ENCODE measurements around the gene DAP3. TPM values are rescaled to one million over a fixed set of nuclear protein-coding genes. Genes with fewer than 3 reads are reported as not detected.
A peak's percentile ranks its signal among the peaks of the same experiment; 100 is the strongest.

DAP3 gene
- total RNA-seq, 1 experiment from 2014 or later: 116 TPM

DNA sequence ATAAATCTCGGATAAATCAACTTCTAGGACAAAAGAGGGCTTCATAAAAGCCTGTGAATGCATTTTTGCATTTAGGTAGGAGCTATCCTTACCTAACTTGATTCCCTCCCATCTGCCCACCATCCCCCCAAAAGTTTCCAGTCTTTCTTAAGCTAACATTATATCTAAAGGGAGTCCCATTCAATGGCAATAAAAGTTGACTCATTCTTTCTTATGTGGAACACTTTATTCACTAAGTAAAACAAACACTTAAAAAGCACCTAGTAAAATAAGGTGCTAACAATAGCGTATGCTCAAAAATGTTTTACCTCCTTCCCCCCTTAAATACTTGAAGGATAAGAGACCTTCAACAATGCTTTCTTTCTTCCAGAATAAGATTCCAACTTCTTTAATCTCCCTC lies 84.3 kb downstream of the DAP3 start:
- DNase-seq (ENCODE audit: low read depth): peak; percentile 10

DNA sequence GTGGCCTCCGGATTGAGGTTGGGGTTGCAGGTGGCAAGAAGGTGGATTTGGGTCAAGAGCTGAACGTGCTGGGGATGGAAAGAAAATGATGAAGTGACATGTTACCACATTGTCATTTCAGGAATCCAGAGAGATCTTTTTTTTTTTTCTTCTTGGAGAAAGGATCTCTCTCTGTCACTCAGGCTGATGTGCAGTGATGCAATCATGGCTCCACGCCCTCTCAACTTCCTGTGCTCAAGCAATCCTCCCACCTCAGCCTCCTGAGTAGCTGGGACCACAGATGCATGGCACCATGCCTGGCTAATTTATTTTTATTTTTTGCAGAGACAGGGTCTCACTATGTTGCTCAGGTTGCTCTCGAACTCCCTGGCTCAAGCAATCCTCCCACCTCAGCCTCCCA lies 87.5 kb downstream of the DAP3 start:
- peak; percentile 16 for DNase-seq (ENCODE audit: low read depth)

GRCh38 chr1:155777582-155777981 lies 88.7 kb downstream of the DAP3 start:
- no peak for DNase-seq (ENCODE audit: low read depth)

Other genes starting within 250 kb of the DAP3 start
- 12.4 and 23.4 TPM in 2 replicates for gene ASH1L, start 126.3 kb upstream of the DAP3 start, total RNA-seq (2014; rRNA removed; shearing (Covaris generic))
- 10.9 and 21.0 TPM in 2 replicates for gene MSTO1, start 78.9 kb upstream of the DAP3 start, total RNA-seq (2014; rRNA removed; shearing (Covaris generic))
- 61.5 and 63.1 TPM in 2 replicates for gene YY1AP1, start 317 bp upstream of the DAP3 start, total RNA-seq (2014; rRNA removed; shearing (Covaris generic))
- gene GON4L, start 168.1 kb downstream of the DAP3 start, total RNA-seq (2014; rRNA removed; shearing (Covaris generic)): 12.0 and 22.0 TPM in 2 replicates
- 12.0 and 15.8 TPM in 2 replicates for gene SYT11, start 170.5 kb downstream of the DAP3 start, total RNA-seq (2014; rRNA removed; shearing (Covaris generic))
- 53.9 and 64.3 TPM in 2 replicates for gene RIT1, start 222.3 kb downstream of the DAP3 start, total RNA-seq (2014; rRNA removed; shearing (Covaris generic))
- 24.1 and 30.7 TPM in 2 replicates for gene KHDC4, start 245.3 kb downstream of the DAP3 start, total RNA-seq (2014; rRNA removed; shearing (Covaris generic))

All from M059J (cell line).